CD4-positive, alpha-beta memory T cell (primary cell): ENCODE results near the gene FAF1. TPM values are rescaled to one million over a fixed set of nuclear protein-coding genes. Genes with fewer than 3 reads are reported as not detected.
"Not testable (repeated sequence)": the region's sequence is repeated elsewhere in the genome, so short reads cannot be mapped to it uniquely, and the experiment has no call there.

Experiments
- CTCF ChIA-PET: fragments of 350-600 bp; sonication (Branson Sonifier 250); formaldehyde crosslinking; loops from one replicate; lab custom pipeline; 2021; ENCODE audit warnings: inconsistent platforms; ENCODE audit not compliant: partially characterized antibody; lab: Charles Lee
- POLR2A ChIA-PET: fragments of 350-600 bp; sonication (Branson Sonifier 250); formaldehyde crosslinking; loops from one replicate; lab custom pipeline; 2021; ENCODE audit not compliant: partially characterized antibody; lab: Charles Lee
- DNase-seq, 5 donors: peaks; one replicate each; pipeline versions ENCODE4 v3.0.0 to v3.0.0-alpha.2; 2020 to 2022; ENCODE audit warnings: mixed read lengths in 1 of 5
- H3K27ac ChIP-seq: one replicate; pipeline ENCODE4 v1.7.0; 2013; ENCODE audit warnings: low read depth, low read length
- H3K27me3 ChIP-seq: 2 replicates; pipeline ENCODE4 v1.7.0; 2013; ENCODE audit warnings: mild to moderate bottlenecking, low read length, moderate library complexity; ENCODE audit not compliant: insufficient read depth
- H3K36me3 ChIP-seq: 2 replicates; pipeline ENCODE4 v1.7.0; 2013; ENCODE audit warnings: mild to moderate bottlenecking, low read length, moderate library complexity; ENCODE audit not compliant: insufficient read depth
- H3K4me1 ChIP-seq: 2 replicates; pipeline ENCODE4 v1.7.0; 2013; ENCODE audit warnings: mild to moderate bottlenecking, low read length, moderate library complexity; ENCODE audit not compliant: insufficient read depth
- H3K4me3 ChIP-seq, 2 donors: one replicate each; pipeline ENCODE4 v1.7.0; 2013; ENCODE audit warnings: low read length in 2 of 2, mild to moderate bottlenecking in 1 of 2
- H3K9me3 ChIP-seq, 2 donors: one replicate each; pipeline ENCODE4 v1.7.0; 2013; ENCODE audit warnings: low read length in 2 of 2, control low read depth in 1 of 2; ENCODE audit not compliant: control insufficient read depth in 1 of 2
- H3K27ac Mint-ChIP-seq, 7 donors: one replicate each; pipeline ENCODE4 v1.8.0; 2020 to 2021; ENCODE audit warnings: mixed read lengths in 7 of 7, mild to moderate bottlenecking in 6 of 7, inconsistent platforms in 3 of 7, moderate library complexity in 3 of 7
- H3K27me3 Mint-ChIP-seq, 2 donors: one replicate each; pipeline ENCODE4 v1.8.0; 2020 to 2021; ENCODE audit warnings: mixed read lengths in 2 of 2
- H3K36me3 Mint-ChIP-seq, 2 donors: one replicate each; pipeline ENCODE4 v1.8.0; 2020 to 2021; ENCODE audit warnings: mixed read lengths in 2 of 2, inconsistent platforms in 1 of 2, mild to moderate bottlenecking in 1 of 2
- H3K4me1 Mint-ChIP-seq, 4 donors: one replicate each; pipeline ENCODE4 v1.8.0; 2020 to 2021; ENCODE audit warnings: mixed read lengths in 4 of 4, mild to moderate bottlenecking in 1 of 4
- H3K4me3 Mint-ChIP-seq, 8 donors: one replicate each; pipeline ENCODE4 v1.8.0; 2020 to 2021; ENCODE audit warnings: mixed read lengths in 8 of 8, mild to moderate bottlenecking in 7 of 8, moderate library complexity in 6 of 8, inconsistent platforms in 3 of 8
- H3K9me3 Mint-ChIP-seq, 8 donors: one replicate each; pipeline ENCODE4 v1.8.0; 2020 to 2021; ENCODE audit warnings: mixed read lengths in 8 of 8, mild to moderate bottlenecking in 5 of 8, inconsistent platforms in 3 of 8, moderate library complexity in 1 of 8
- intact Hi-C: fragments of 100-400 bp; cut with micrococcal nuclease; formaldehyde crosslinking; loops from one replicate; pipeline ENCODE4 v1.15.1; 2023
- polyA plus RNA-seq, 2 donors: library from polyadenylated mRNA; unstranded; fragments of 300-500 nt; fragmentation: Illumina TruSeq; gene quantifications; one replicate each; pipeline ENCODE4 v1.2.3, GENCODE V29; 2021
- total RNA-seq, 2 experiments: library from RNA; stranded (reverse); gene quantifications; one replicate each; pipeline ENCODE4 v1.2.3, GENCODE V29; 2021

FAF1 gene
- total and polyA plus RNA-seq, 4 experiments from 2014 or later: 36.0 to 60.2 (median 53.9) TPM

- peak overlapping the region in 1 of 7 donors; percentile 46 for H3K27ac Mint-ChIP-seq
- CTCF ChIA-PET: interaction anchor here (0.7 kb wide), 1 partner anchor 99 kb away, joined by 3 read pairs; no protein-coding TSS in a partner anchor
- H3K27ac ChIP-seq: no peak overlapping the region
- no peaks in the 10 kb centered on the region for H3K27me3 ChIP-seq
- no peaks in the 10 kb centered on the region for H3K36me3 ChIP-seq
- intact Hi-C loops: no loop called here
- H3K4me3 ChIP-seq: no peak overlapping the region
- POLR2A ChIA-PET: no interaction called here
- H3K4me1 ChIP-seq: no peaks in the 10 kb centered on the region
- no peaks in the 10 kb centered on the region for H3K9me3 ChIP-seq
- H3K4me1 Mint-ChIP-seq: peaks cover 0 to 3% (median 2%) of the 10 kb centered on the region in 4 donors
- no peak overlapping the region for H3K4me3 Mint-ChIP-seq
- peaks cover 12 to 29% of the 10 kb centered on the region in 2 donors for H3K36me3 Mint-ChIP-seq
- H3K9me3 Mint-ChIP-seq: peaks cover 0 to 6% (median 0%) of the 10 kb centered on the region in 8 donors
- H3K27me3 Mint-ChIP-seq: no peaks in the 10 kb centered on the region
- DNase-seq: no peak
Measured at GRCh38 chr1:50750021-50750619, 209.9 kb downstream of the FAF1 start.

- Histone ChIP-seq H3K27ac (no peak overlapping the region), H3K36me3 (no peaks in the 10 kb centered on the region), H3K9me3 (no peaks in the 10 kb centered on the region), H3K4me1 (no peaks in the 10 kb centered on the region), H3K27me3 (no peaks in the 10 kb centered on the region), H3K4me3 (no peak overlapping the region)
- ChIA-PET POLR2A (no interaction called here), CTCF (no interaction called here)
- peaks cover 0 to 3% (median 0%) of the 10 kb centered on the region in 8 donors for H3K9me3 Mint-ChIP-seq
- H3K4me1 Mint-ChIP-seq: peaks cover 0 to 3% (median 2%) of the 10 kb centered on the region in 4 donors
- intact Hi-C loops: no loop called here
- H3K27ac Mint-ChIP-seq: no peak overlapping the region
- no peaks in the 10 kb centered on the region for H3K27me3 Mint-ChIP-seq
- no peak overlapping the region for H3K4me3 Mint-ChIP-seq
- DNase-seq: no peak
- H3K36me3 Mint-ChIP-seq: peaks cover 26 to 35% of the 10 kb centered on the region in 2 donors
Measured at GRCh38 chr1:50747394-50747793, 212.7 kb downstream of the FAF1 start.

DNA sequence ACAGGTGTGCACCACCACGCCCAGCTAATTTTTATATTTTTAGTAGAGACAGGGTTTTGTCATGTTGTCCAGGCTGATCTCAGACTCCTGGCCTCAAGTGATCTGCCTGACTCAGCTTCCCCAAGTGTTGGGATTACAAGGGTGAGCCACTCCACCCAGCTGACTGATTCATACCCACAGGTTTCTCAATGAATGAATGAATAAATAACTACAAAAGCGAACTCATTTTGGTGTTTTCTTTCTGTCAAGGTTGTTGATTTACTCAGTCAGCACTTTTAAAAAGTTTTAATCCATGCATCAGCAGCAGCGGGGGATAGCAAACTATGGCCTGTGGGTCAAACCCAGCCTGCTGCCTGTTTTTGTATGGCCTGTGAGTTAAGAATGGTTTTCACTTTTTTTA, 217.5 kb downstream of the FAF1 start:
- Mint-ChIP-seq H3K36me3 (peaks cover 48% of the 10 kb centered on the region in 2 donors), H3K4me1 (peaks cover 0 to 3% (median 0%) of the 10 kb centered on the region in 4 donors), H3K4me3 (no peak overlapping the region), H3K9me3 (no peaks in the 10 kb centered on the region), H3K27me3 (no peaks in the 10 kb centered on the region), H3K27ac (no peak overlapping the region)
- ChIA-PET POLR2A (no interaction called here), CTCF (no interaction called here)
- no peak overlapping the region for H3K27ac ChIP-seq
- no peaks in the 10 kb centered on the region for H3K27me3 ChIP-seq
- H3K4me3 ChIP-seq: no peak overlapping the region
- no peaks in the 10 kb centered on the region for H3K4me1 ChIP-seq
- intact Hi-C loops: no loop called here
- DNase-seq: no peak
- no peaks in the 10 kb centered on the region for H3K36me3 ChIP-seq
- no peaks in the 10 kb centered on the region for H3K9me3 ChIP-seq

GRCh38 chr1:50739125-50739524, 220.9 kb downstream of the FAF1 start:
- CTCF ChIA-PET: interaction anchor here (0.9 kb wide), 1 partner anchor 12 kb away, joined by 3 read pairs; no protein-coding TSS in a partner anchor

DNA sequence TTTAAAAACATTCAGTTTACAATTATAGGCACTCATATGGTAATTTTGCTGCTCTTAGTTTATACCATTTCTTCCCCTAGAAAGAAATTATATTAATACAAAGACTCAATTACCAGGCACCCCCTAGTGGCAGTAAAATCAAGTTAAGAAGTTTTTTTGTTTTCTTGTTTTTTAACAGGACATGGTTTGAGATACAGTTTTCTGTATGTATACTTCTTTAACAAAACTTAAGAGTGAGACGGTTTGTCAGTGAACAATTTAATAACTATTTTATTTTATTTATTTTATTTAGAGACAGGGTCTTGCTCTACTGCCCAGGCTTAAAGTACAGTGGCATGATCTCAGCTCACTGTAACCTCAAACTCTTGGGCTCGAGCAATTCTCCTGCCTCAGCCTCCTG, 224.6 kb downstream of the FAF1 start:
- Histone ChIP-seq H3K4me3 (no peak overlapping the region), H3K27me3 (no peaks in the 10 kb centered on the region), H3K4me1 (peaks cover 6% of the 10 kb centered on the region), H3K9me3 (no peaks in the 10 kb centered on the region), H3K27ac (no peak overlapping the region), H3K36me3 (no peaks in the 10 kb centered on the region)
- H3K9me3 Mint-ChIP-seq: no peaks in the 10 kb centered on the region
- no peak for DNase-seq
- ChIA-PET POLR2A (no interaction called here), CTCF (no interaction called here)
- H3K36me3 Mint-ChIP-seq: peaks cover 20 to 30% of the 10 kb centered on the region in 2 donors
- peaks cover 3 to 22% (median 12%) of the 10 kb centered on the region in 4 donors for H3K4me1 Mint-ChIP-seq
- no peaks in the 10 kb centered on the region for H3K27me3 Mint-ChIP-seq
- H3K4me3 Mint-ChIP-seq: no peak overlapping the region
- intact Hi-C loops: no loop called here
- no peak overlapping the region for H3K27ac Mint-ChIP-seq

More at GRCh38 chr1:50739125-50739524, 220.9 kb downstream of the FAF1 start:
- Mint-ChIP-seq H3K27ac (no peak overlapping the region), H3K4me3 (no peak overlapping the region), H3K4me1 (peaks cover 0 to 4% (median under 1%) of the 10 kb centered on the region in 4 donors), H3K36me3 (peaks cover 34 to 46% of the 10 kb centered on the region in 2 donors), H3K9me3 (no peaks in the 10 kb centered on the region), H3K27me3 (no peaks in the 10 kb centered on the region)
- intact Hi-C loops: no loop called here
- Histone ChIP-seq H3K4me1 (no peaks in the 10 kb centered on the region), H3K27ac (no peak overlapping the region), H3K4me3 (no peak overlapping the region), H3K9me3 (no peaks in the 10 kb centered on the region), H3K36me3 (no peaks in the 10 kb centered on the region), H3K27me3 (no peaks in the 10 kb centered on the region)
- POLR2A ChIA-PET: no interaction called here
- DNase-seq: no peak

GRCh38 chr1:50727578-50727977, 232.5 kb downstream of the FAF1 start:
- H3K9me3 ChIP-seq, intact Hi-C loops, H3K27me3 Mint-ChIP-seq, H3K27ac Mint-ChIP-seq, DNase-seq, POLR2A ChIA-PET, H3K36me3 ChIP-seq, H3K9me3 Mint-ChIP-seq, H3K27me3 ChIP-seq, H3K27ac ChIP-seq, H3K4me3 Mint-ChIP-seq, H3K4me3 ChIP-seq: not testable (repeated sequence)
- peaks cover 21 to 39% (median 30%) of the 10 kb centered on the region in 4 donors for H3K4me1 Mint-ChIP-seq
- CTCF ChIA-PET: interaction anchor here (1.8 kb wide), 1 partner anchor 47 kb away, joined by 5 read pairs; no protein-coding TSS in a partner anchor
- peaks cover 22% of the 10 kb centered on the region for H3K4me1 ChIP-seq
- peaks cover 19 to 26% of the 10 kb centered on the region in 2 donors for H3K36me3 Mint-ChIP-seq

- intact Hi-C loops: no loop called here
- ChIA-PET CTCF (no interaction called here), POLR2A (no interaction called here)
- peak overlapping the region in 6 of 8 donors; percentile 28 to 69 (median 50) for H3K4me3 Mint-ChIP-seq
- no peaks in the 10 kb centered on the region for H3K27me3 Mint-ChIP-seq
- H3K36me3 Mint-ChIP-seq: peaks cover 19 to 34% of the 10 kb centered on the region in 2 donors
- Histone ChIP-seq H3K27me3 (no peaks in the 10 kb centered on the region), H3K27ac (no peak overlapping the region), H3K4me3 (no peak overlapping the region), H3K9me3 (no peaks in the 10 kb centered on the region), H3K4me1 (peaks cover 22% of the 10 kb centered on the region), H3K36me3 (no peaks in the 10 kb centered on the region)
- peaks cover 22 to 35% (median 29%) of the 10 kb centered on the region in 4 donors for H3K4me1 Mint-ChIP-seq
- peak overlapping the region; percentile 36 to 86 (median 77) for H3K27ac Mint-ChIP-seq
- H3K9me3 Mint-ChIP-seq: no peaks in the 10 kb centered on the region
- DNase-seq: peak in 3 of 5 donors; percentile 4 to 15 (median 11)
Measured at GRCh38 chr1:50724626-50725286, 235.3 kb downstream of the FAF1 start.
